Bone marrow (tissue), 2 donors: Measurements from ENCODE around the gene HTR3B.
"Not testable (repeated sequence)": the region's sequence is repeated elsewhere in the genome, so short reads cannot be mapped to it uniquely, and the experiment has no call there.

Experiments
- DNase-seq, 2 donors: peaks; one replicate each; lab custom pipeline; 2025; lab: John Stamatoyannopoulos, UW

Gene HTR3B, protein sequence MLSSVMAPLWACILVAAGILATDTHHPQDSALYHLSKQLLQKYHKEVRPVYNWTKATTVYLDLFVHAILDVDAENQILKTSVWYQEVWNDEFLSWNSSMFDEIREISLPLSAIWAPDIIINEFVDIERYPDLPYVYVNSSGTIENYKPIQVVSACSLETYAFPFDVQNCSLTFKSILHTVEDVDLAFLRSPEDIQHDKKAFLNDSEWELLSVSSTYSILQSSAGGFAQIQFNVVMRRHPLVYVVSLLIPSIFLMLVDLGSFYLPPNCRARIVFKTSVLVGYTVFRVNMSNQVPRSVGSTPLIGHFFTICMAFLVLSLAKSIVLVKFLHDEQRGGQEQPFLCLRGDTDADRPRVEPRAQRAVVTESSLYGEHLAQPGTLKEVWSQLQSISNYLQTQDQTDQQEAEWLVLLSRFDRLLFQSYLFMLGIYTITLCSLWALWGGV

GRCh38 chr11:113904379-113905101, at the start of gene HTR3B:
TSS of gene HTR3B (plus strand) at chr11:113904796. CDS start at chr11:113904934, 138 bp downstream.
- no peak for DNase-seq

DNA sequence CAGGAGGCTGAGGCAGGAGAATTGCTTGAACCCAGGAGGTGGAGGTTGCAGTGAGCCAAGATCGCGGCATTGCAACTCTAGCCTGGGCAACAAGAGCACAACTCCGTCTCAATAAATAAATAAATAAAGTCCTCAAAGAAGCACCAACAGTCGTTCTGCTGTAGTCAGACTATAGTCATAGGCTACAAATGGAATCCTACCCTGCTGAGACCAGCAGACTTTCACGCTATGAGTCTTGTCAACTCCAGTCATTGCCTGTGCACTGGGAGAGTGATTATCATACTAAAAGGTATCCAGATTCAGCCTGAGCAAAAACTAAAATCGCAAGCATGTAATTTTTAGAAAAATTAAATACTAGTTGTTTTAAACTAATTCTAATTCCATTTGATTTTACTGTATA, 48.8 kb upstream of the HTR3B start:
- no peak for DNase-seq

GRCh38 chr11:113856966-113857759, 47.4 kb upstream of the HTR3B start:
- DNase-seq = no peak

GRCh38 chr11:113859665-113860064, 44.9 kb upstream of the HTR3B start:
- DNase-seq = no peak

GRCh38 chr11:113862435-113862834, 42.2 kb upstream of the HTR3B start:
- no peak for DNase-seq

GRCh38 chr11:113864410-113864809, 40.2 kb upstream of the HTR3B start:
- no peak for DNase-seq

- no peak for DNase-seq
These were observed 38.7 kb upstream of the HTR3B start for GRCh38 chr11:113865873-113866272.

DNA sequence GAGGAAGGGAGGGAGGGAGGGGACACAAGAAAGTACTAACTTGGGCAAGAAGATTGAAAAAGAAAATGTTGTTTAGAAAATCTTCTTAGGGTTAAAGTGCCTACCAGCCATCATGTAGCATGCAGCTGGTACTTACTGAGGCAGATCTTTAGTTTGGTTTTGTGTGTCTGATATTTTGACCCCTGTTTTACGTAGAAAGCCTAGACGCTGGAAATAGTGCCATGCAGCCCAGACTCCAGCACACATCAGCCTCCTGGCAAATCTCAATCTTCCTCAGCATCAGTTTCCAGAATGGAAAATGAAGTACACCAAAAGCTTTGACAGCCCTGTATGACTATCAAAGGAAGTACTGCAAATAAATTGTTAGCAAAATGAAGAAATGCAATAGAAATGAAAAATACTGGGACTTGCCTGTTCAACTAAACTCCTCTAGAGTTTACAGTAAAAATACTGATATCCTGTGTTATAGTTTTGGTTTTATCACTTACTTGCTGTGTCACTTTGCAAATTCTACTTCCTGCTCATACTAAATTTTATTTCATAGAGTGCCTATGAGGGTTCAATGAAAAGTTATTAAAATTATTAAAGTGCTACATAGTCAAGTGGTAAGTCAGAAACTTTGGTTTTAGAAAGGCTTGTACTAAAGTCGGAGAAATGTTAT, 36.6 kb upstream of the HTR3B start:
- no peak for DNase-seq

DNA sequence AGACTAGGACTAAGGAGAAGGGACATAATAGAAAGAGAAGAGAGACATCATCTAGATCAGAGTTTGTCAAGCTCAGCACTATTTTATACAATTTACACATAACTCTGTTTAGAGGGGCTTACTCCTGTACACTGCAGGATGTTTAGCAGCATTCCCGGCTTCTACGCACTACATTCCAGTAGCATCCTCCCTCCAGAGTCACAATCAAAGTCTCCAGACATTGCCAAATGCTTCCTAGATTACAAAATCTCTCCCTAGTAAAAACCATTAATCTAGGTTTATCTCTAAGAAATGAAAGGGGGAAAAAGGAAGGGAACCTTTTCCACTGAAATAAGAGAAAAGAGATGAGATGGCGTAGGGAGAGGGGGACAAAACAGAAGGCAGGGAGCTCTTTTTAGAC, 33.3 kb upstream of the HTR3B start:
- no peak for DNase-seq

GRCh38 chr11:113873236-113873626, 31.4 kb upstream of the HTR3B start:
- DNase-seq = no peak

GRCh38 chr11:113874096-113874495, 30.5 kb upstream of the HTR3B start:
- no peak for DNase-seq

DNA sequence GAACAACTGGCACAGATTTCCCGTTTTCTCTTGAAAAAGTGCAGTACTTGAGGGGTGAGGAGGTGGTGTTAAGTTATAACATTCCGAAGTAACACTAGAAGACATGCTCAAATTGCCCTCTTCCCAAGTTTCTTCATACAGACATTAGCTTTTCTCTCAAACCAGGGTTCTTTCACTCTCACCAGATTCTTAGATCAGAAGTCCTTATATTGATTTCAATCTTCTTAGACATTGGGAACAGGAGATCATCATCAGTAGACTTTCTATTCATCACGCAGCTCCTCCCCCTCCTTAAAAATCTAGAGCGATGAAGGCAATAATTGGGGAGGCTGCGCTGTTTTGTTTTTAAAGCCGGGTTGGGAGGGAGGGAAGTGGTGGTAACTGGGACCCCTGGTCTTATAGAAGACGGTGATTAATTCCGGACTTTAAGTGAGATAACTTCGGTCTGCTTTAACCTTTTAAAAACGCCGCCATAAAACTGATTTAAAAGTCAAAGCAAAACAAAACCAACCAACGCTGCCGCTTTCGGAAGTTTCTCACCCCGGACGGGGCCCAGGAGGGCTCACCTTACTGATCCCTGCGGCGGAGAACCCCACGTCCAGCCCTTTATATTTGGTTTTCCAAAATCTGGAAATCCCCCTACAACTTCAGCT, 29.9 kb upstream of the HTR3B start:
- no peak for DNase-seq

DNA sequence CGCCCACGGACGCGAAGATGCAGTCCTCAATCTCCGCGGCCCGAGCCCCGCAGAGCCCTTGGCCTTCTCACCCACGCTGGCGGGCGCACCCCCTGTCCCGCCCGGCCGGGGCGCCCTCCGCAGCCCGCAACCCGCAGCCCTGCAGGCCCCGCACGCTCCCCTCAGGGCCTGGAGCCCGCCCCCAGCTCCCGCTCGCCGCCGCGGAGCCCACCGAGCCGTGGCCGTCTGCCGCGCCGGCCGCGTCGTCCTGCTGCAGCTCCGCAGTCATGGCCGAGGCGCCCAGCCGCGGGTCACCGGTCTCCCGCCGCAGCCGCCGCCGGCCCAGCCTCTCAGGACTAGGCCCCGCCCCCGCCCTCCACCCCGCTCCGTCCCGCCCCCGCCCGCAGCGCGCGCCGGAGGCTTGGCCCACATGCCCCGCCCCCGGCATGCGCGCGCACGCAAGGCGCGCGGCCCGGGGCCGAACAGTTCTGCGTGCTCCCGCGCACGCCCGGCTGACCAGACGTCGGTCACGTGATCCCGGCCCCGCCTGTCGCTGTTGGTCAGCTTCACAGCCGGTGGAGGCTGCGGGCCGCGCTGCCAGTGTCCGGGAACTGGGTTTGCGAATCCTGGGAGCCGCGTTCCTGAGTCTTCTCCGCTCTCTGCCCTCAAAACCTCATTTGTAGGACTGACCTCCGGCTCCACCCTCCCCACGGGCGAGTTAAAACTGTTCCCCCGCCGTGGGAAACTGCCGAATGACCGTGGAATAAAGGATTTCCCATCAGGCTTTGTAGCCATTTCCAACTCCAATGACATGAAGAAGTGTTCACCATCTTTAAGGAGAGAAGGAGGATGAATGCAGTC, 29.1 kb upstream of the HTR3B start, which contains the start of gene USP28:
TSS of gene USP28 (minus strand) at position 339 of the 840 bp plus-strand sequence. CDS start at position 268, 71 bp downstream.
- DNase-seq = peak; percentile 53 to 85

- DNase-seq = no peak
These were observed 28.4 kb upstream of the HTR3B start for GRCh38 chr11:113876074-113876797.

- DNase-seq = no peak
These were observed 27.6 kb upstream of the HTR3B start for GRCh38 chr11:113876798-113877669.

DNA sequence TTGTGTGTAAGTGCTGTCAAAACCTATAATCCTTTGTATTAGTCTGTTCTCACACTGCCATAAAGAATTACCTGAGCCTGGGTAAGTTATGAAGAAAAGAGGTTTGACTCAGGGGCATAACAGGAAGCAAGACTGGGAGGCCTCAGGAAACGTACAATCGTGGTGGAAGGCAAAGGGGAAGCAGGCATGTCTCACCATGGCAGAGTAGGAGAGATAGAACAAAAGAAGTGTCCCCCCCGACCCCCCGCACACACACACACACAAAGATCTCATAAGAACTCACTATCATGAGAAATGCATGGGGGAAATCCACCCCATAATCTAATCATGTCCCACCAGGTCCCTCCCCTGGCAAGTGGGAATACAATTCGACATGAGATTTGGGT, 26.9 kb upstream of the HTR3B start:
- DNase-seq = peak in 1 of 2 donors; percentile 46

DNA sequence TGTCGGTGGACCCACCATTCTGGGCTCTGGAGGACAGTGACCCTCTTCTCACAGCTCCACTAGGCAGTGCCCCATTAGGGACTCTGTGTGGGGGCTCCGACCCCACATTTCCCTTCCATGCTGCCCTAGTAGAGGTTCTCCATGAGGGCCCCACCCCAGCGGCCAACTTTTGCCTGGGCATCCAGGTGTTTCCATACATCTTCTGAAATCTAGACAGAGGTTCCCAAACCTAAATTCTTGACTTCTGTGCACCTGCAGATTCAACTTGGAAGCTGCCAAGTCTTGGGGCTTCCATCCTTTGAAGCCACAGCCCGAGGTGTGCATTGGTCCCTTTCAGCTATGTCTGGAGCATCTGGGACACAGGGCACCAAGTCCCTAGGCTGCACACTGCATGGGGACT, 25.1 kb upstream of the HTR3B start:
- DNase-seq = not testable (repeated sequence)

GRCh38 chr11:113880971-113881370, 23.6 kb upstream of the HTR3B start:
- DNase-seq = no peak

DNA sequence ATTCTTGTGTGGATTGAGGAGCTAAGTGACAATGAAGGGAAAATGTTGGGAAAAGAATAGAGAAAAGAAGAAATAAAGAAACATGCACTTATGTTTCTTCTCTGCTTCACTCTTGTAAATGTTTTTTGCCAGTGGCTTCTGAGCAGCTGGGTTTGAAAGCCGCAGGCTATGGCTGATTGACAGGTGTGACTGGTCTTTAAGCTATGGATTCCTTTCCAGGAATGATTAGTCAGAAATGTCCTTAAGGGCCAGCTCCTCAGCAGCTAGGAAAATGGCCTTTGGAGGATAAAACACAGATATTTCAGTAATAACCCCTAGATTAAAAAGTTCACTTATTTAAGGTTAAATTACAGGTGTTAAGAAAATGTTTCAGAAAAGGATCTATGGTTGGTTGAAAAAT, 22.7 kb upstream of the HTR3B start:
- DNase-seq = no peak
